ENCODE data around the gene CPAMD8.

CPAMD8 gene

GRCh38 chr19:16931306-16931705, 95.3 kb downstream of the CPAMD8 start:
- Histone ChIP-seq H3K9me3 (ENCODE audit: control insufficient read depth, low read length) (peaks cover 26% of the 10 kb centered on the region), H3K27ac (ENCODE audit: low read length, poor library complexity, severe bottlenecking) (no peak overlapping the region), H3K14ac (ENCODE audit: low read length in 2 of 2) (no peak overlapping the region), H3K4ac (ENCODE audit: low read depth in 1 of 2, low read length in 2 of 2) (no peak overlapping the region), H3K36me3 (ENCODE audit: control insufficient read depth in 1 of 2, insufficient read depth in 2 of 2, low read depth in 1 of 2, low read length in 2 of 2) (no peaks in the 10 kb centered on the region), H2AFZ (ENCODE audit: low read depth, low read length) (no peak overlapping the region), H3K79me1 (replicated peaks; ENCODE audit: low read length, poor library complexity, severe bottlenecking) (no peaks in the 10 kb centered on the region), H3K4me1 (ENCODE audit: control insufficient read depth, insufficient read depth, low read depth, low read length) (no peaks in the 10 kb centered on the region), H3K4me3 (ENCODE audit: insufficient read depth in 1 of 2, low read depth in 1 of 2, low read length in 2 of 2) (no peak overlapping the region), H2BK5ac (ENCODE audit: low read depth, low read length, poor library complexity, severe bottlenecking) (no peak overlapping the region), H2BK15ac (ENCODE audit: low read depth, poor library complexity, severe bottlenecking) (no peak overlapping the region), H3K4me2 (ENCODE audit: low read length, poor library complexity, severe bottlenecking) (no peak overlapping the region), H4K91ac (ENCODE audit: low read length) (no peak overlapping the region), H4K8ac (ENCODE audit: low read length) (no peak overlapping the region), H2BK120ac (ENCODE audit: low read depth, low read length) (no peak overlapping the region), H3K27me3 (ENCODE audit: control insufficient read depth in 1 of 2, insufficient read depth in 1 of 2, low read length in 2 of 2) (peaks cover 0 to 16% of the 10 kb centered on the region in 2 experiments), H3K23ac (ENCODE audit: low read length in 2 of 2) (no peak overlapping the region), H2AK5ac (ENCODE audit: low read length, severe bottlenecking) (no peak overlapping the region), H3K9ac (ENCODE audit: low read length) (no peak overlapping the region), H2BK12ac (ENCODE audit: low read length in 2 of 2) (no peak overlapping the region), H3K18ac (ENCODE audit: low read depth in 1 of 2, low read length in 2 of 2) (no peak overlapping the region)
- DNase-seq = no peak
- 90% methylated on average over 4 of the region's 4 CpGs for WGBS

GRCh38 chr19:16930753-16931152, 95.9 kb downstream of the CPAMD8 start:
- H4K8ac ChIP-seq (ENCODE audit: low read length) = no peak overlapping the region
- no peak overlapping the region for H2AFZ ChIP-seq (ENCODE audit: low read depth, low read length)
- no peak overlapping the region for H2BK120ac ChIP-seq (ENCODE audit: low read depth, low read length)
- H2BK5ac ChIP-seq (ENCODE audit: low read depth, low read length, poor library complexity, severe bottlenecking) = no peak overlapping the region
- H3K9ac ChIP-seq (ENCODE audit: low read length) = no peak overlapping the region
- H3K9me3 ChIP-seq (ENCODE audit: control insufficient read depth, low read length) = peaks cover 26% of the 10 kb centered on the region
- no peak overlapping the region for H4K91ac ChIP-seq (ENCODE audit: low read length)
- H3K4me1 ChIP-seq (ENCODE audit: control insufficient read depth, insufficient read depth, low read depth, low read length) = no peaks in the 10 kb centered on the region
- H3K27ac ChIP-seq (ENCODE audit: low read length, poor library complexity, severe bottlenecking) = no peak overlapping the region
- DNase-seq = no peak
- H2AK5ac ChIP-seq (ENCODE audit: low read length, severe bottlenecking) = no peak overlapping the region
- no peak overlapping the region for H3K23ac ChIP-seq (ENCODE audit: low read length in 2 of 2)
- H3K36me3 ChIP-seq (ENCODE audit: control insufficient read depth in 1 of 2, insufficient read depth in 2 of 2, low read depth in 1 of 2, low read length in 2 of 2) = no peaks in the 10 kb centered on the region
- H3K4me3 ChIP-seq (ENCODE audit: insufficient read depth in 1 of 2, low read depth in 1 of 2, low read length in 2 of 2) = no peak overlapping the region
- no peak overlapping the region for H2BK15ac ChIP-seq (ENCODE audit: low read depth, poor library complexity, severe bottlenecking)
- no peaks in the 10 kb centered on the region for H3K79me1 ChIP-seq (replicated peaks; ENCODE audit: low read length, poor library complexity, severe bottlenecking)
- H3K4ac ChIP-seq (ENCODE audit: low read depth in 1 of 2, low read length in 2 of 2) = no peak overlapping the region
- WGBS = 85% methylated on average over 5 of the region's 5 CpGs
- no peak overlapping the region for H2BK12ac ChIP-seq (ENCODE audit: low read length in 2 of 2)
- H3K14ac ChIP-seq (ENCODE audit: low read length in 2 of 2) = no peak overlapping the region
- H3K27me3 ChIP-seq (ENCODE audit: control insufficient read depth in 1 of 2, insufficient read depth in 1 of 2, low read length in 2 of 2) = peaks cover 0 to 16% of the 10 kb centered on the region in 2 experiments
- no peak overlapping the region for H3K18ac ChIP-seq (ENCODE audit: low read depth in 1 of 2, low read length in 2 of 2)
- no peak overlapping the region for H3K4me2 ChIP-seq (ENCODE audit: low read length, poor library complexity, severe bottlenecking)

- Histone ChIP-seq H3K4ac (ENCODE audit: low read depth in 1 of 2, low read length in 2 of 2) (no peak overlapping the region), H2AFZ (ENCODE audit: low read depth, low read length) (no peak overlapping the region), H2BK120ac (ENCODE audit: low read depth, low read length) (no peak overlapping the region), H2BK15ac (ENCODE audit: low read depth, poor library complexity, severe bottlenecking) (no peak overlapping the region), H3K27me3 (ENCODE audit: control insufficient read depth in 1 of 2, insufficient read depth in 1 of 2, low read length in 2 of 2) (peaks cover 0 to 11% of the 10 kb centered on the region in 2 experiments), H3K18ac (ENCODE audit: low read depth in 1 of 2, low read length in 2 of 2) (no peak overlapping the region), H3K14ac (ENCODE audit: low read length in 2 of 2) (no peak overlapping the region), H3K4me1 (ENCODE audit: control insufficient read depth, insufficient read depth, low read depth, low read length) (no peaks in the 10 kb centered on the region), H3K79me1 (replicated peaks; ENCODE audit: low read length, poor library complexity, severe bottlenecking) (no peaks in the 10 kb centered on the region), H3K23ac (ENCODE audit: low read length in 2 of 2) (no peak overlapping the region), H3K9me3 (ENCODE audit: control insufficient read depth, low read length) (peaks cover 14% of the 10 kb centered on the region), H3K27ac (ENCODE audit: low read length, poor library complexity, severe bottlenecking) (no peak overlapping the region), H4K91ac (ENCODE audit: low read length) (no peak overlapping the region), H3K4me2 (ENCODE audit: low read length, poor library complexity, severe bottlenecking) (no peak overlapping the region), H3K4me3 (ENCODE audit: insufficient read depth in 1 of 2, low read depth in 1 of 2, low read length in 2 of 2) (no peak overlapping the region), H4K8ac (ENCODE audit: low read length) (no peak overlapping the region), H2BK12ac (ENCODE audit: low read length in 2 of 2) (no peak overlapping the region), H3K9ac (ENCODE audit: low read length) (no peak overlapping the region), H2BK5ac (ENCODE audit: low read depth, low read length, poor library complexity, severe bottlenecking) (no peak overlapping the region), H2AK5ac (ENCODE audit: low read length, severe bottlenecking) (no peak overlapping the region), H3K36me3 (ENCODE audit: control insufficient read depth in 1 of 2, insufficient read depth in 2 of 2, low read depth in 1 of 2, low read length in 2 of 2) (no peaks in the 10 kb centered on the region)
- WGBS = 87% methylated on average over 10 of the region's 10 CpGs
- no peak for DNase-seq
Measured at GRCh38 chr19:16928916-16929315, 97.7 kb downstream of the CPAMD8 start.

GRCh38 chr19:16928351-16928750, 98.3 kb downstream of the CPAMD8 start:
- H4K91ac ChIP-seq (ENCODE audit: low read length) = no peak overlapping the region
- H2AFZ ChIP-seq (ENCODE audit: low read depth, low read length) = no peak overlapping the region

More at GRCh38 chr19:16928351-16928750, 98.3 kb downstream of the CPAMD8 start:
- Histone ChIP-seq H2BK120ac (ENCODE audit: low read depth, low read length) (no peak overlapping the region), H3K23ac (ENCODE audit: low read length in 2 of 2) (no peak overlapping the region), H3K4ac (ENCODE audit: low read depth in 1 of 2, low read length in 2 of 2) (no peak overlapping the region), H3K4me1 (ENCODE audit: control insufficient read depth, insufficient read depth, low read depth, low read length) (no peaks in the 10 kb centered on the region), H3K4me3 (ENCODE audit: insufficient read depth in 1 of 2, low read depth in 1 of 2, low read length in 2 of 2) (no peak overlapping the region), H4K8ac (ENCODE audit: low read length) (no peak overlapping the region), H2BK5ac (ENCODE audit: low read depth, low read length, poor library complexity, severe bottlenecking) (no peak overlapping the region), H2BK15ac (ENCODE audit: low read depth, poor library complexity, severe bottlenecking) (no peak overlapping the region), H2BK12ac (ENCODE audit: low read length in 2 of 2) (no peak overlapping the region), H3K36me3 (ENCODE audit: control insufficient read depth in 1 of 2, insufficient read depth in 2 of 2, low read depth in 1 of 2, low read length in 2 of 2) (no peaks in the 10 kb centered on the region), H3K14ac (ENCODE audit: low read length in 2 of 2) (no peak overlapping the region), H3K27me3 (ENCODE audit: control insufficient read depth in 1 of 2, insufficient read depth in 1 of 2, low read length in 2 of 2) (peaks cover 0 to 11% of the 10 kb centered on the region in 2 experiments), H3K9me3 (ENCODE audit: control insufficient read depth, low read length) (peaks cover 8% of the 10 kb centered on the region), H2AK5ac (ENCODE audit: low read length, severe bottlenecking) (no peak overlapping the region), H3K27ac (ENCODE audit: low read length, poor library complexity, severe bottlenecking) (no peak overlapping the region), H3K79me1 (replicated peaks; ENCODE audit: low read length, poor library complexity, severe bottlenecking) (no peaks in the 10 kb centered on the region), H3K4me2 (ENCODE audit: low read length, poor library complexity, severe bottlenecking) (no peak overlapping the region), H3K9ac (ENCODE audit: low read length) (no peak overlapping the region), H3K18ac (ENCODE audit: low read depth in 1 of 2, low read length in 2 of 2) (no peak overlapping the region)
- no peak for DNase-seq
- 92% methylated on average over 1 of the region's 2 CpGs for WGBS

All from mesenchymal stem cell (in vitro differentiated cells and primary cell).